Neutrophil (primary cell): ENCODE results near the gene GTF2A1L.
"Not testable (repeated sequence)": the region's sequence is repeated elsewhere in the genome, so short reads cannot be mapped to it uniquely, and the experiment has no call there.

ENCODE experiments used
- H3K27ac ChIP-seq: fragments of 200-600 bp; sonication (generic); 2 replicates; pipeline ENCODE4 v1.5.1; 2016; ENCODE audit warnings: mild to moderate bottlenecking, moderate library complexity
- H3K27me3 ChIP-seq: fragments of 200-600 bp; sonication (generic); 2 replicates; pipeline ENCODE4 v1.6.0; 2016; ENCODE audit warnings: mild to moderate bottlenecking
- H3K36me3 ChIP-seq: fragments of 200-600 bp; sonication (generic); 2 replicates; pipeline ENCODE4 v1.5.1; 2017
- H3K4me1 ChIP-seq, 2 experiments: fragments of 200-600 bp in 1 of 2; sonication (generic) in 1 of 2; 1 replicate in 1 of 2; 2 replicates in 1 of 2; pipeline versions ENCODE4 v1.5.1 to v1.6.1; 2013 to 2016; ENCODE audit warnings: low read depth in 1 of 2, low read length in 1 of 2, mild to moderate bottlenecking in 1 of 2, moderate library complexity in 1 of 2; ENCODE audit not compliant: control insufficient read depth in 1 of 2, insufficient read depth in 1 of 2
- H3K4me3 ChIP-seq, 2 experiments: fragments of 200-600 bp in 1 of 2; sonication (generic) in 1 of 2; 1 replicate in 1 of 2; 2 replicates in 1 of 2; pipeline ENCODE4 v1.5.1; 2013 to 2016; ENCODE audit warnings: low read depth in 1 of 2, low read length in 1 of 2, mild to moderate bottlenecking in 1 of 2, moderate library complexity in 1 of 2
- H3K9me3 ChIP-seq: fragments of 200-600 bp; sonication (generic); 2 replicates; pipeline ENCODE4 v1.5.1; 2016
- TF ChIP-seq, protein P1 (sequence below): fragments of 200-600 bp; sonication (generic); IDR thresholded peaks from 2 replicates; pipeline ENCODE4 v1.5.1; 2016; ENCODE audit warnings: antibody characterized with exemption

The GTF2A1L gene

DNA sequence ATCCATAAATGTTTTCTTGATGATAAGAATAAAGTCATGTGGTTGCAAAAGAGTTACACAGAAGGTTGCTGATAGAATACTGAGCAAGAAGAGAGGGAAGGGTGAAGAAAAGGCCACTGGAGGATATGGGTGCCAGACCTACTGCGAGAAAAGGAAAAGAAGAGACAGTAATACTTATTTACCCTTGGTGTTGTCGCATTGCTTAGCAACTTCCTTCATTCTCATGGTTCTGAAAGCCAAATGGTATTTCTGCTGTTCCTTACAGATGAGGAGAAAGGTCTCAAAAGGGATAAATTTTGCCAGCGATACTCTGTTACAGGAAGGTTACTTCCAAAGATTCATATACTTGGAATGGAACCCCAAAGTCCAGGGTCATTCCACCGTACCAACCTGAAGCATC lies 75.4 kb downstream of the GTF2A1L start:
- no peaks in the 10 kb centered on the region for H3K9me3 ChIP-seq
- H3K27me3 ChIP-seq, result no peaks in the 10 kb centered on the region
- no peaks in the 10 kb centered on the region for H3K36me3 ChIP-seq
- no peak overlapping the region for H3K27ac ChIP-seq
- TF ChIP-seq, protein P1, sequence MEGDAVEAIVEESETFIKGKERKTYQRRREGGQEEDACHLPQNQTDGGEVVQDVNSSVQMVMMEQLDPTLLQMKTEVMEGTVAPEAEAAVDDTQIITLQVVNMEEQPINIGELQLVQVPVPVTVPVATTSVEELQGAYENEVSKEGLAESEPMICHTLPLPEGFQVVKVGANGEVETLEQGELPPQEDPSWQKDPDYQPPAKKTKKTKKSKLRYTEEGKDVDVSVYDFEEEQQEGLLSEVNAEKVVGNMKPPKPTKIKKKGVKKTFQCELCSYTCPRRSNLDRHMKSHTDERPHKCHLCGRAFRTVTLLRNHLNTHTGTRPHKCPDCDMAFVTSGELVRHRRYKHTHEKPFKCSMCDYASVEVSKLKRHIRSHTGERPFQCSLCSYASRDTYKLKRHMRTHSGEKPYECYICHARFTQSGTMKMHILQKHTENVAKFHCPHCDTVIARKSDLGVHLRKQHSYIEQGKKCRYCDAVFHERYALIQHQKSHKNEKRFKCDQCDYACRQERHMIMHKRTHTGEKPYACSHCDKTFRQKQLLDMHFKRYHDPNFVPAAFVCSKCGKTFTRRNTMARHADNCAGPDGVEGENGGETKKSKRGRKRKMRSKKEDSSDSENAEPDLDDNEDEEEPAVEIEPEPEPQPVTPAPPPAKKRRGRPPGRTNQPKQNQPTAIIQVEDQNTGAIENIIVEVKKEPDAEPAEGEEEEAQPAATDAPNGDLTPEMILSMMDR, result no peak
- H3K4me3 ChIP-seq, result no peak overlapping the region
- H3K4me1 ChIP-seq, result no peaks in the 10 kb centered on the region

GRCh38 chr2:48693645-48694044 lies 76.0 kb downstream of the GTF2A1L start:
- no peak overlapping the region for H3K4me3 ChIP-seq
- H3K4me1 ChIP-seq, result no peaks in the 10 kb centered on the region
- H3K27ac ChIP-seq, result no peak overlapping the region
- TF ChIP-seq, protein P1, result no peak
- H3K27me3 ChIP-seq, result no peaks in the 10 kb centered on the region
- H3K36me3 ChIP-seq, result no peaks in the 10 kb centered on the region
- no peaks in the 10 kb centered on the region for H3K9me3 ChIP-seq

- no peak overlapping the region for H3K4me3 ChIP-seq
- no peaks in the 10 kb centered on the region for H3K4me1 ChIP-seq
- no peaks in the 10 kb centered on the region for H3K9me3 ChIP-seq
- no peaks in the 10 kb centered on the region for H3K27me3 ChIP-seq
- H3K27ac ChIP-seq, result no peak overlapping the region
- TF ChIP-seq, protein P1, result no peak
- H3K36me3 ChIP-seq, result no peaks in the 10 kb centered on the region
Observed at GRCh38 chr2:48694149-48694548, 76.5 kb downstream of the GTF2A1L start.

- no peak overlapping the region for H3K27ac ChIP-seq
- no peaks in the 10 kb centered on the region for H3K36me3 ChIP-seq
- TF ChIP-seq, protein P1, result no peak
- no peak overlapping the region for H3K4me3 ChIP-seq
- no peaks in the 10 kb centered on the region for H3K27me3 ChIP-seq
- no peaks in the 10 kb centered on the region for H3K9me3 ChIP-seq
- H3K4me1 ChIP-seq, result no peaks in the 10 kb centered on the region
Observed at GRCh38 chr2:48695991-48696390, 78.3 kb downstream of the GTF2A1L start.

GRCh38 chr2:48696881-48697280 lies 79.2 kb downstream of the GTF2A1L start:
- H3K27ac ChIP-seq, result no peak overlapping the region
- no peaks in the 10 kb centered on the region for H3K36me3 ChIP-seq
- no peak overlapping the region for H3K4me3 ChIP-seq
- H3K4me1 ChIP-seq, result no peaks in the 10 kb centered on the region
- no peaks in the 10 kb centered on the region for H3K27me3 ChIP-seq
- H3K9me3 ChIP-seq, result no peaks in the 10 kb centered on the region
- TF ChIP-seq, protein P1, result no peak

DNA sequence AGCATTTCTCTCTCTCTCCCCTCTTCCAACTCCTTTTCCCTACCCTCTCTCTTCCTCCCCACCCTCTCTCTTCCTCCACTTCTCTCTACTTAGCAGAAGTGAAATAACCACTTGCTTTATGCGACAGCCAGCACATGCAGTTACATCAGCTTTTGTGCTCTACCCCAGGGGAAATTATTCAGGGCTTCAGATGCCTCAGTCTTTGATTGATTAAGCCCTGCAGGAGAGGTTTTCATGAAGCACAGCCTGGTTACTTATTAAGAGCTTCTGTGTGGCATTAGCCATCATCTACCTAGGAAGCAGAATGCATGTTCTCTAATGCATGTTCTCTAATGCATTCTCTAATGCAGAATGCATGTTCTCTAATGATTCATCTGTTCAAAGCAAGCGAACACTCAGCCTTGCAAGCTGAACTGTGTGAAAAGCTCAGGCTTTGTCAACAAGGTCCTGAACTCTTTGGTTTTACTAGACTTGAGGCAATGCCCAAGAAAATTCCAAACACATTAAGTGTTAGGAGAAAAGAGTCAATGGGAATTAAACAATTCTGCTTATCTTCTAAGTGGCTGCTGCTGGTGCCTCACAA lies 81.8 kb downstream of the GTF2A1L start:
- TF ChIP-seq, protein P1, result no peak

DNA sequence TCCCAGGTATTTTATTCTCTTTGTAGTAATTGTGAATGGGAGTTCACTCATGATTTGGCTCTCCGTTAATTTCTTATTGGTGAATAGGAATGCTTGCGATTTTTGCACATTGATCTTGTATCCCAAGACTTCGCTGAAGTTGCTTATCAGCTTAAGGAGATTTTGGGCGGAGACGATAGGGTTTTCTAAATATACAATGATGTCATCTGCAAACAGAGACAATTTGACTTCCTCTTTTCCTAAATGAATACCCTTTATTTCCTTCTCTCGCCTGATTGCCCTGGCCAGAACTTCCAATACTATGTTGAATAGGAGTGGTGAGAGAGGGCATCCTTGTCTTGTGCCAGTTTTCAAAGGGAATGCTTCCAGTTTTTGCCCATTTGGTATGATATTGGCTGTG lies 86.0 kb downstream of the GTF2A1L start:
- H3K4me3 ChIP-seq, H3K27me3 ChIP-seq, H3K36me3 ChIP-seq, H3K9me3 ChIP-seq, H3K27ac ChIP-seq, H3K4me1 ChIP-seq: not testable (repeated sequence)

More for the DNA sequence above, 81.8 kb downstream of the GTF2A1L start:
- Histone ChIP-seq H3K4me1 (no peaks in the 10 kb centered on the region), H3K36me3 (no peaks in the 10 kb centered on the region), H3K27ac (no peak overlapping the region), H3K27me3 (no peaks in the 10 kb centered on the region), H3K9me3 (no peaks in the 10 kb centered on the region), H3K4me3 (no peak overlapping the region)
